CMK (cell line): ENCODE measurements around the gene ALOXE3.
"Not testable (repeated sequence)": the region's sequence is repeated elsewhere in the genome, so short reads cannot be mapped to it uniquely, and the experiment has no call there.

Source experiments
- DNase-seq: peaks from one replicate; pipeline ENCODE4 v3.0.0-alpha.2; 2010; ENCODE audit warnings: low read depth

ALOXE3 gene

DNA sequence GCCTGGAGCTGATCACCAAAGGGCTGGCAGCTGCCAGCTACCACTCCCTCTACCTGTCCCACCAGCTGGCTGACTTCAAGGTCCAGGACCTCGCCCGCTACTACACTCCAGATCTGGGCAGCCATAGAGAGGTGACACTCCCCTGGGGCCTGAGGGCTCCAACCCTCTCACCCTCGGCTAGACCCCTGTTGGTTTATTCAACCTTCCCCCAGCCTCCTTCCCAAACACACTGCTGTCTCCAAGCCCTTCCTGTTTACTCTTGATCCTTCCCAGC is 48.8 kb downstream of the ALOXE3 start:
- no peak for DNase-seq

DNA sequence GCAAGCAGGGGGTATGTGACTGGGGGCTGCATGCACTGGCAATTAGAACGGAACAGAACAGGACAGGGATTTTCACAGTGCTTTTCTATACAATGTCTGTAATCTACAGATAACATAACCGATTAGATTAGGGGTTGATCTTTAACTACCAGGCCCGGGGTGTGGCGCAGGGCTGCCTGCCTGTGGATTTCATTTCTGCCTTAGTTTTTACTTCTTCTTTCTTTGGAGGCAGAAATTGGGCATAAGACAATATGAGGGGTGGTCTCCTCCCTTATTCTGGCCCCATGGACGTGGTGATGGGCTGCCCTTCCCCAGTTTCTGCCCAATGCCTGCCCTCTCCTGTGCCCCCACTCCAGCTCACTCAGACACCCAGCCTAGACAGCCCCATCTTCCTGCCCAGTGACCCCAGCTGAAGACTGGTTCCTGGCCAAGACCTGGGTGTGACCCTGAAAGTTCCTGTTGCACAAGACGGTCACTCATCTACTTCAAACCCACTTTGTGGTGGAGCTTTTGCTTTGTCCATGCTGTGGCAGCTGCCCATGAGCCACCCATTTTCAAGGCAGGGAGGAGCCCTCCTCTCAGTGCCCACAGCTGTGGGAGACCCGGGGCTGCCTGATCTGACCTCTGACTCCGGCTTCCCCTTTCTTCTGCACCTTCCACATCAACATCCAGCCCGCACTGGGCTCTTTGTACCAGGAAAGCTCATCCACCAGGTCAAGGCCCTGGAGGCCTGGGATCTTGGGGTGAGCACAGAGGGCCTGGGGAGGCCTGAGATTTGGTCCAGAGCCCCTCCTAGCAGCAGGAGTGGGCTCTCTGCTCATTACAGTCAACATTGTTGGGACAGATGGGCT is 49.4 kb downstream of the ALOXE3 start:
- peak; percentile 38 for DNase-seq

DNA sequence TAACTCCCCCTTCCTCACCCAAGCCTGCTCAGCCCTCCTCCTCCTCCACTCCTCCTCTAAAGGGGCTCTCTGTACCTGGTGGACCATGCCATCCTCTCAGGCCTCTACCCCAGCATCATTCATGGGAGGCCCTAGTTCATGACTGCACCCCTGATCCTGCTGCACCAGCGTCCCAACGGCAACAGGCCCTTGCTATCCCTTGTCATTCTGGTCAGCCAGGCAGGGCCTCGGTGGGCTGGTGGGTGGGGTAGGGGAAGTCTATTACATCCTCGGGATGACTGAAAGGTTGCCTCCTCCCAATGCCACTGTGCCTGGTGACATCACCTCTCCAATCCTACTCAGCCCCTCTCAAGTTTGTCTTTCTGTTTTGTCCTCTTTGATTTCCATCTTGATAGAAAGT is 50.5 kb downstream of the ALOXE3 start:
- no peak for DNase-seq

DNA sequence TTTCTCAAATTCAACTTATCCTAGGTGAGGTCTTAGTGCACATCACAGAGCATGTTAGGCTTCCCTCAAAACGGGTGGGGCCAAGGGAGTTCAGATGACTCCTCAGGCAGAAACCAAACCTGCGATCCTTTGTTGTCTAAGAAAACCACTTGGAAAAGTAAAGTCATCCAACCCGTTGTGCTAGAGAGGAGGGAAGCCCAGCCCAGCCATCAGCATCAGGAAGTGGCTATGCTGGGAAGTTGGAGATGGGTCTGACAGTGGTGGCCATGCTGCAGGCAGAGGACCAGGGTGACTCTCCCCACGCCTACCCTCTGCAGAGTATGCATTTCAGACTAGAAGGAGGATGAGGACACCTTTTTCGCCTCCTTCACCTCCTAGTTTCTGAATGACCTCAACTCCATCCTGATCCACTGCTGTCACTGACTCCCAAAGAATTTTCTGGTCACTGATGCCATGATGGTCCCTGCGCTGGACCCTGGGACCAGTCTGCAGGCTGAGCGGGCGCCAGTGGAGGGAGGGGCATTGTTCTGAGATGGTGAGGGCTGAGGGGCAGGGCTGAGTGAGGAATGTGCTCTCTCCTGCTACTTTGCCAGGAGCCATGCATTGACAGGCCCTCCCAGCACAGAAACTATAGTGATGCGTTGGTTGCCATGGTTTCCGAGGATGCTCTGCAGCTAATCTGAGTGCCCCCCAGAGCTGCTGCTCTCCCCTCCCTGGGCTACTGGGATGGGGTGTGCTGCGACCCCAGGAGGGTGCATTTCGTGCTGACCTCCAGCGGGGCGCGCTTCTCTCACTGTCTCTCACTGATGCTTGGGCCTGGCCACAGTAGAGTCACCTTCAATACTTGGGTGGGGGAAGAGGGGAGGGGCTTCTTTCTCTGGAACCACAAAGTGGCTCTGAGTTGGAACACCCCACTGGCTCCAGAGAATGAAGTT is 51.2 kb downstream of the ALOXE3 start:
- no peak for DNase-seq

DNA sequence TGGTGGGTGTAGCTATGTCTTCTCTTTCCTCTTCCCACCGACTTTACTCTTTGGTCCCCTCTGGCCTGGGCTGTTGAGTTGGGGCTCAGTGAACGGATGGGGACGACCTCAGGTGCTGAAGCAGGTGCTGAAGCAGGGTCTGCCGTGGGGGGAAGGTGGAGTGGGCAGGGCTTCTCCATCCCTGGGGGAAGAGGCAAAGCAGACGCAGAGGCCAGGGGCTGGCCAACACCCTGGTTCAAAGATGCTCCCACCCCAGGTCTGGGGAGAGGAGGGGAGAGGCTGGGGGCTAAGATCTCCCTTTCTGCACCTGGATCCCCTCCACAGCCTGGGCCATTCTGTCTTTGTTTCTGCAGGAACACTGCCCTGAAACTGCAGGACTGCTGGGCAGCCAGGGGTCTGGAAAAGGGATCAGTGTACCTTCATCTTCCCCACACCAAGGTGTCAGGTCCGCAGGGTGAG is 53.7 kb downstream of the ALOXE3 start:
- no peak for DNase-seq

DNA sequence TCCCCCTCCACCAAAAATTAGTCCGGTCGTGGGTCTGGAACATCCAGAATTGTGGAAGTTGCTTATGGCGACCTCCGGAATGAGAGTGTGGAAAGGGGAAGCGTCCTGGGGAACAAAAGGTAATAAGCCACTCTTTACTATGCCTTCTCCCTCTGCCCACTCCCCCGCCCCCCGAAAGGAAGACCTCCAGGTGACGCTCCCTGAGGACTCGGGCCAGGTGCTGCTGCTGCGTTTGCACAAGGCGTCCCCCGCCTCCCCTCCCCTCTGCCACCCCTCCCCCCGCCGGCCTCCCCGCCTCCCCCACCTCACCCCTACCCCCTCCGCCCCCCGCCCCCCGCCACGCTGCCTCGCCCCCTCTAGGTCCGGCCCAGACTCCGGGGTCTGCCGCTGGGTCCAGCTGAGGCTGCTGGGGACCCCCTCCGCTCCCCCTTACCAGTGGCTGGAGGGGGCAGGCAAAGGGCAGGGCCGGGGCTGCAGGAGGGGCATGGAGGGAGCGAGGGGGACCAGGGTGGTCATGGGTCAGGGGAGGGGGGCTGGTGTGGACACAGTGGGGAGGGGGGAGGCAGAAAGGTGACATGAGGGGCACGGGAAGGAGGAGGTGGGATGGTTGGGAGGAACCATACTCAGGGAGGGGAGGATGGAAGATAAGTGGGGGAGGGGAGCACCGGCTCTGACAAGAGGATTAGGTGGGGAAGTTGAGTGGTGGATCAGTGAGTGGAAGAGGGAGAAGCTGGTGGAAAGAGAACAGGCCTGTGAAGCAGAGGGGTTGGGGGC is 54.4 kb downstream of the ALOXE3 start:
- no peak for DNase-seq

DNA sequence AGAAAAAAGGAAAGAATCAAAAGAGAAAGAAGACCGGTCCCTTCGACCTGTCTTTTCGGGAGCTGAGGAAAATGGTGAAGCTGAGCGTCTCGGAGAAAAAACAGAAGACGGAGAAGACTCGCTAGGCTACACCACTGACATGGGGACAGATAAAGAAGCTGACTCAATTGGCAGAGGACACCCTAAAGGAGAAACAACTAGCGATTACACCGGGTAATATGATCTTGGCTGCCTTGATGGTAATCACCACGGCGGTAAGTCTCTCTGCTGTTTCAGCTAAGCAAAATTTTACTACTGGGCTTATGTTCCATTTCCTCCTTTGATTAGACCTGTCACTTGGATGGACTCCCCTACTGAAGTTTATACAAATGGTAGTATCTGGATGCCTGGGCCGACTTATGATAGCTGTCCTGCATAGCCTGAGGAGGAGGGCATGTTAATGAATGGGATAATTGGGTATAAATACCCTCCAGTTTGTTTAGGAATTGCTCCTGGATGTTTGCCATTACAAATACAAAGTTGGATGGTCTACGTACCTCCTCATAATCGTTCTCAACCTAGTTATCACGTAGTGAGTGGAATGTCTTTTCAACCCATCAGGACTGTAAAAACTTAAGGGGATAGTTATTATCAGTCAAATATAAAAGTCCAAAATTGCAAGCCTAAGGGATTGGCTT is 55.4 kb downstream of the ALOXE3 start:
- DNase-seq: no peak

DNA sequence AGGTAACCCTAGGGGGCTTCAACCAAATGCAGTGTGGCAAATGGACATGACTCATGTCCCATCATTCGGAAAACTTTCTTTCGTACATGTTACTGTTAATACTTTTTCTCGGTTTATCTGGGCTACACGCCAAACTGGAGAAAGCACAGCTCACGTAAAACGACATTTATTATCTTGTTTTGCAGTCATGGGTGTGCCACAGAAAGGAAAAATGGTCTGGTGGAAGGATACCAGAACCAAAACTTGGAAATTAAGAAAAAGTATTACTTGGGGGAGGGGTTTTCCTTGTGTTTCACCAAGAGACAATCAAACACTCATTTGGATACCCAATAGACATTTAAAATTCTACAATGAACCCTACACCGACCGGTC is 55.9 kb downstream of the ALOXE3 start:
- no peak for DNase-seq

DNA sequence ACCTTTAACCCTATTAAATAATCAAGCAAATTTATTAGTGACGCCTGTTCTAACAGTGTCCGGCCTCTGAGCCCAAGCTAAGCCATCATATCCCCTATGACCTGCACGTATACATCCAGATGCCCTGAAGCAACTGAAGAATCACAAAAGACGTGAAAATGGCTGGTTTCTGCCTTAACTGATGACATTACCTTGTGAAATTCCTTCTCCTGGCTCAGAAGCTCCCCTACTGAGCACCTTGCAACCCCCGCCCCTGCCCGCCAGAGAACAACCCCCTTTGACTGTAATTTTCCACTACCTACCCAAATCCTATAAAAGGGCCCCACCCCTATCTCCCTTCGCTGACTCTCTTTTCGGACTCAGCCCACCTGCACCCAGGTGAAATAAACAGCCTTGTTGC is 56.5 kb downstream of the ALOXE3 start:
- not testable (repeated sequence) for DNase-seq

DNA sequence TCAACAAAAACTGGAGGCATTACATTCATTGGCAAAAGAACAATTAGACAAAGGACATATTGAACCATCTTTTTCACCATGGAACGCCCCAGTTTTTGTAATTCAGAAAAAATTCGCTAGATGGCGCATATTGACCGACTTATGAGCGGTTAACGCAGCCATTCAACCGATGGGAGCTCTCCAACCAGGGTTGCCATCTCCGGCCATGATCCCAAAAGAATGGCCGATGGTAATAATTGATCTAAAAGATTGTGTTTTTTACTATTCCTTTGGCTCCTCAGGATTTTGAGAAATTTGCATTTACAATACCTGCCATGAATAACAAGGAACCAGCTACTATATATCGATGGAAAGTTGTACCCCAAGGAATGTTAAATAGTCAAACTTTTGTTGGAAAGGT is 58.0 kb downstream of the ALOXE3 start:
- DNase-seq: peak; percentile 20

DNA sequence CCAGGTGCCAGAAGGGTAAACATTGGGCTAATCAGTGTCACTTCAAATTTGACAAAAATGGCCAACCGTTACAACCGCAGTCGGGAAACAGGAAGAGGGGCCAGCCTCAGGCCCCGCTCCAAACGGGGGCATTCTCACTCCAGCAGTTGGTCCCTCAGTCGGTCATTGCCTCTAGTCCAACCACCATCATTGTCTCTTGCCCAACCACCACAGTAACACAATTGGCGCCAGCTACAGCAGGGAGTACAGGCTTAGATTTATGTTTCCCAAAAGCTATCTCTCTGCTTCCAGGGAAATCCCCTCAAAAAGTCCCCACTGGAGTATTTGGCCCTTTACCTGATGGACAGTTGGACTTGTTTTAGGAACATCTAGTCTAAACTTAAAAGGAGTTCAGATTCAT is 59.2 kb downstream of the ALOXE3 start:
- no peak for DNase-seq

DNA sequence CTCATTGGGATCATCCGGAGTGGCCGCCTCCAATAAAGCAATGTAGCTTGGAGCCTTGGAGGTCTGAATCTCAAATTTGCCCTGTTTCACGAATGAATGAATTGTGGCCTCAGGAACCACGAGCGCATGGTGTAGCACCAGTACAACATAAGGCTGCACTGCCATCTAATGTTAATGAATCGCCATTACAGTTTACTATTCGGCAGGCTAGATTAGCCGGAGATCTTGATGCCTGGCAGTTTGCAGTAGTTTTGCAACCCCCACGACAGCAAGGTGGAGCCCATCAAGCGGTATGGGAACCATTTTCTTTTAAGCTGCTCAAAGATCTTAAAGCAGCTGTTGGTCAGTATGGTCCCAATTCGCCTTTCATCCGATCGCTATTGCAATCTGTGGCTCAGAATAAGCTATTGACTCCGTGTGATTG is 60.6 kb downstream of the ALOXE3 start:
- DNase-seq: peak; percentile 29

DNA sequence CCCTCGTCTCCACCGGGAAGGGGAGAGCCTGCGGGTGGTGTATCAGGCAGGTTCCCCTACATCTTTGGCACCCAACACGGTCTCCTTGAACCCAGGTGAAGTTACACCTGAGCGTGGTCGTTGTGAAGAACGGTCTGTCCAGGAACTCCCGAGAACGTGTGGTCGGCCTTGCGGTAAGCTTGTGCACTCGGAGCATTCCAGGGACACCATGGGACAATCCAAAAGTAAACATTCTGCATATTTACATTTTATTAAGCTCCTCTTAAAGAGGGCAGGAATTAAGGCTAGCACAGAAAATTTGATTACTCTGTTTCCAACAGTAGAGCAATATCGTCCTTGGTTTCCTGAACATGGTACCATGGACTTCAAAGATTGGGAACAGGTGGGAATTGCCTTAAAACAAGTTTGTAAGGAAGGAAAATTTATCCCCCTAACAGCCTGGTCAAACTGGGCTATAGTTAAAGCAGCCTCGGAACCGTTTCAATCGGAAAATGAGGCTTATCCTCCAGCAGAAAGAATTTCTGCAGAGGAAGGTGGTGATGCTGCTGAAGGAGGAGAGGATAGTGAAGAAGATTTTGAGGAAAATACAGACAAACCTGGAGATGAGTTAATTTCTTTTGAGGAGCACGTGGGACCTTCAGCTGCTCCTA is 61.2 kb downstream of the ALOXE3 start:
- DNase-seq: no peak

DNA sequence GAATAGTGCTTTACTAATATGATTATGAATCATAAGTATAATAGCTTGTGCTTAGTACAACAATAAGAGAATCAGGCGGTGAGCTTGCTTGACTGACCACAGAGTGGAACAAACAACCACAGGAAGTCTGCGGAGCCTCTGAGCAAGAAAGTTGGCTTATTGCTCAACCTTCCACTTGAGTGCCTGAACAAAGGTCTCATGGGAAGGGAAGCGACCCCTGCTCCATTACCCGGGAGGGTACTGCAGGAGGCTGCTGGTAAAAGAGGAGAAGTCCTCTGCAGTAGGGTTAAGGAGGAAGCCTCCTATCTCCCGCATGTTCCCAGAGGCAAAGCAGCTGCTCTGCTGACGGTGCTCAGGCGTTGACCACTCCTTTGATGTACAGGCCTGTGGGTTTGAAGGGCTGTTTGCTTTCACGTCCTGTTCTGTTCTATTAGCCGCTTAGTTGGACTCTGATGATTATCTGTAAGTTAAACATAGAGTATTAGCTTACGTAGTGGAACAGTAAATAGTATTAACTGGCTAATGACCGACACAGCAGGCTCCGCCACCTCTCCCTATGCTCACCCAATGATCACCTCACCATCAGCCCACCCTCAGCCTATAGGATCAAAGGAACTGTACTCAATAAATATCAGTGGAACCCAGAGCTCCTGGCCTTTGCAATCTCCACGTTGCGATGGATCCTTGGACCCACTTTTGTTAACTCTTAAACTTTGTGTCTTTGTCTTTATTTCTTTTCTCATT is 61.9 kb downstream of the ALOXE3 start:
- peak; percentile 48 for DNase-seq

DNA sequence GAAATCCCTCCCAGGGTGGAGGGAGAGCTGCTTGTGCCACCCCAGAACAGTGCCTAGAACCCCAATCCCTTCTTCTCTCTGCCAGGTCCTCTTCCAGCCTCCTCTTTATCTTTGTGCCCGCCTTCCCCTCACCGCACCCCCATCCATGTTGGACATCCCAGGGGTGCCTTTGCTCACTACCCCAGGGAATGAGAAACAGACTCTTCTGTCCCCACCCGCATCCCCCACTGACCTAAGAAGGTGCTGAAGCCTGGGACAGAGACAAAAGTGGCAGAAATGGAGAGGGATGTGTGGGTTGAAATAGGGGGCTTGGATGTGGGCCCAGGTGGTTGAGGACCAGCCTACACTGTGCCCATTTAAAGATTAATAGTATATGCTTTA is 62.5 kb downstream of the ALOXE3 start:
- DNase-seq: no peak

DNA sequence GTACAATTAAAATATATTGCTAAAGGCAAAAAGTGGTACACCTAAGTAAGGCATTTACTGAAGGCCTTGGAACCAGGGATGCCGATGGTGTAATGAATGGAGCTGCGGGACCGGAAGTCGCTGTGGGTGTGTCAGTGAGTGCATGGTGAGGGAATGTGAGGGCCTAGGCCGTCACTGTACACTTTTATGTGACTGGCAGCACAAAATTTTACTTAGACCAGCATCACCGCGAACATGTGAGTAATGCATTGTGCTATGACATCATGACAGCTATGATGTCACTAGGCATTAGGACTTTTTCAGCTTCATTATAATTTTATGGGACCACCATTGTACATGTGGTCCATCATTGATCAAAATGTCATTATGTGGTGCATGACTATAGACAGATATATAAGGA is 64.7 kb downstream of the ALOXE3 start:
- DNase-seq: no peak

DNA sequence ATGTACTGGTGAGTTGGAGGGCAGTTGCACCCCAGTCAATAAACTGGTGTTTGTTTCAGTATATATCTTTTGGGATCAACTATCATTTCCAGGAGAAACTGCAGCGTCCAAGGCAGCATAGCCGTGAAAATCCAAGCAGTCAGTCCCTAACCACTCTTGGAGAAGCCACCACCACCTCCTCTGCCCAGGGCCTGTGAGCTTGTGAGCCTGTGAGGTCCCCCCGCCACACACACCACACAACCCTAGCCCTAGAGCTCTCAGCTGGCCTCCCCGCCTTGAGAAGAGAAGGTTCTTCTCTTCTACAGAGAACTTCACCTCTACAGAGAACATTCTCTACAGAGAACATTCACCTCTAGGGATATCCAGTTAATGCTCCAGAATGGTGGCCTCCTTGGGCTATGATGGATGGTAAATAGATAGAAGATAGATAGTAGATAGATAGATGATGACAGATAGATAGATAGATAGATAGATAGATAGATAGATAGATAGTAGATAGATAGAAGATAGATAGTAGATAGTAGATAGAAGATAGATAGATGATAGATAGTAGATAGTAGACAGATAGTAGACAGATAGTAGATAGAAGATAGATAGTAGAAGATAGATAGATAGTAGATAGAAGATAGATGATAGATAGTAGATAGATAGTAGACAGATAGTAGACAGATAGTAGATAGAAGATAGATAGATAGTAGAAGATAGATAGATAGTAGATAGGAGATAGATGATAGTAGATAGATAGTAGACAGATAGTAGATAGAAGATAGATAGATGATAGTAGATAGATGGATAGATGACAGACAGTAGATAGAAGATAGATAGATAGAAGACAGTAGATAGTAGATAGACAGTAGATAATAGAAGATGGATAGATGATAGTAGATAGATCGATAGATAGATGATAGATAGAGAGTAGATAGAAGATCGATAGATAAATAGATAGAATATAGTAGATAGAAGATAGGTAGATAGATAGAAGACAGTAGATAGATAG is 65.8 kb downstream of the ALOXE3 start:
- DNase-seq: no peak

DNA sequence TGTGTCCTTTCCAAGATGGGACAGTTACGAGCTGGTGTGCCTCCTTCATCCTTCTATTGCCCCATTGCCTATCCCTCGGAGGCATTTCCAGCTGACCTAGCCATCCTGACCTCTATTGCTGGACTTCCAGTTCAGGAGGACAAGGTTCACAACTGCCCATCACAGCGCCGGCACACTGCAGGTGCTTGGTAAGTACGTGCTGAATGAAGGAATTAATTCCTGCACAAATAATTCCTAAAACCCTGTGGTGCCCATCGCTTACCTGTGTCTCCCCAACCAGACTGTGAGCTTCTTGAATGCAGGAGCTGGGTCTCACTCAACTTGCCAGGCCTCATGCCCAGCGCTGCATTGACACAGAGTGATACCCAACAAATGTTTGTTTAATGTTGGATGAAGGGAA is 66.5 kb downstream of the ALOXE3 start:
- DNase-seq: no peak

DNA sequence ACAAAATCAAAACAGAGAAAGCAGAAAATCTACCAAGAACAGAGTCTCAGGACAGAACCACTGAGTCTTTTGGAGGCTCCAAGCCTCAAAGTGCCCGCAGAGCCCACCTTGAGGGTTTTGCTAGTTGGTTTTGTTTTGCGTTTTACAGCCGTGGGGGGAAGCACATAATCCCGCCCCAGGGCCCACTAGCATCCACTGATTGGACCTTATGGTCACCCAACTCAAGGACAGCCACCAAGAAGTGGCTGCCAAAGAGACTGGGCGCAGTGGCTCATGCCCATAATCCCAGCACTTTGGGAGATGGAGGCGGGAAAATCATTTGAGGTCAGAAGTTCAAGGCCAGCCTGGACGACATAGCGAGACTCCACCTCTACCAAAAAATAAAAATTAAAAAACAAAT is 69.6 kb downstream of the ALOXE3 start:
- no peak for DNase-seq

DNA sequence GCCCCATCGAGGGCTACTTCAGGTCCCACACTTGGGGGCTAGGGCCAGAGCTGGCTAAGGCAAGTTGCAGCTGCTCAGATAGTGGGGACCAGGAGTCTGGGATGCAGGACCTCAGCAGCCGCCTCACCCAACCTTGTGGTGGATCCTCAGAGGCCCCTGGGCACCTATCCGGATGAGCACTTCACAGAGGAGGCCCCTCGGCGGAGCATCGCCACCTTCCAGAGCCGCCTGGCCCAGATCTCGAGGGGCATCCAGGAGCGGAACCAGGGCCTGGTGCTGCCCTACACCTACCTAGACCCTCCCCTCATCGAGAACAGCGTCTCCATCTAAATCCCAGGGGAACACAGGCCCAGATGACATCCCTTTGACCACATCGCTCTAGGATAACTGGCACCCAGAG is 70.1 kb downstream of the ALOXE3 start:
- DNase-seq: no peak
